ENCODE measurements around the gene LGALS3.
"Not testable (repeated sequence)": the region's sequence is repeated elsewhere in the genome, so short reads cannot be mapped to it uniquely, and the experiment has no call there.

Gene LGALS3
- total RNA-seq, result 7.1 to 15.2 (median 8.7) reads per million in 4 donors

GRCh38 chr14:55129086-55129427, at the start of gene LGALS3:
Gene LGALS3, plus strand, starts transcription at chr14:55129252. Its CDS starts 8,122 bp downstream, at chr14:55137374.
- DNase-seq, result peak in 4 of 5 donors; percentile 13 to 39 (median 30)

- DNase-seq, result not testable (repeated sequence)
Measured at GRCh38 chr14:55079961-55080360, 49.1 kb upstream of the LGALS3 start.

- no peak for DNase-seq
Measured at GRCh38 chr14:55084401-55085059, 44.5 kb upstream of the LGALS3 start.

GRCh38 chr14:55085060-55085660, 43.9 kb upstream of the LGALS3 start:
- no peak for DNase-seq

GRCh38 chr14:55086938-55087337, 42.1 kb upstream of the LGALS3 start:
- no peak for DNase-seq

GRCh38 chr14:55088356-55088755, 40.7 kb upstream of the LGALS3 start:
- DNase-seq, result no peak

GRCh38 chr14:55092341-55092740, 36.7 kb upstream of the LGALS3 start:
- no peak for DNase-seq

GRCh38 chr14:55094292-55095157, 34.5 kb upstream of the LGALS3 start:
- no peak for DNase-seq

GRCh38 chr14:55097881-55098560, 31.0 kb upstream of the LGALS3 start:
- peak in 2 of 5 donors; percentile 13 to 84 for DNase-seq

GRCh38 chr14:55098561-55098898, 30.5 kb upstream of the LGALS3 start:
- DNase-seq, result no peak

GRCh38 chr14:55099756-55100155, 29.3 kb upstream of the LGALS3 start:
- no peak for DNase-seq

- DNase-seq, result no peak
Measured at GRCh38 chr14:55101698-55102097, 27.4 kb upstream of the LGALS3 start.

- peak in 3 of 5 donors; percentile 9 to 90 (median 11) for DNase-seq
Measured at GRCh38 chr14:55102141-55102621, 26.9 kb upstream of the LGALS3 start.

- DNase-seq, result peak in 4 of 5 donors; percentile 18 to 80 (median 32)
Measured at GRCh38 chr14:55103005-55103640, 25.9 kb upstream of the LGALS3 start.

GRCh38 chr14:55103971-55104954, 24.8 kb upstream of the LGALS3 start:
- peak in 1 of 5 donors; percentile 26 for DNase-seq

- DNase-seq, result no peak
Measured at GRCh38 chr14:55105991-55106390, 23.1 kb upstream of the LGALS3 start.

GRCh38 chr14:55107766-55108554, 21.1 kb upstream of the LGALS3 start:
- peak in 2 of 5 donors; percentile 13 to 68 for DNase-seq

- no peak for DNase-seq
Measured at GRCh38 chr14:55109836-55110235, 19.2 kb upstream of the LGALS3 start.

GRCh38 chr14:55111122-55111708, 17.8 kb upstream of the LGALS3 start:
- no peak for DNase-seq

- DNase-seq, result no peak
Measured at GRCh38 chr14:55114720-55115119, 14.3 kb upstream of the LGALS3 start.

Data from T-helper 1 cell (primary cell).